Measurements from ENCODE around the gene MOGAT2. TPM values are rescaled to one million over a fixed set of nuclear protein-coding genes. Genes with fewer than 3 reads are reported as not detected.

Gene MOGAT2
- total RNA-seq, 1 experiment from 2014 or later: 0.12 TPM

DNA sequence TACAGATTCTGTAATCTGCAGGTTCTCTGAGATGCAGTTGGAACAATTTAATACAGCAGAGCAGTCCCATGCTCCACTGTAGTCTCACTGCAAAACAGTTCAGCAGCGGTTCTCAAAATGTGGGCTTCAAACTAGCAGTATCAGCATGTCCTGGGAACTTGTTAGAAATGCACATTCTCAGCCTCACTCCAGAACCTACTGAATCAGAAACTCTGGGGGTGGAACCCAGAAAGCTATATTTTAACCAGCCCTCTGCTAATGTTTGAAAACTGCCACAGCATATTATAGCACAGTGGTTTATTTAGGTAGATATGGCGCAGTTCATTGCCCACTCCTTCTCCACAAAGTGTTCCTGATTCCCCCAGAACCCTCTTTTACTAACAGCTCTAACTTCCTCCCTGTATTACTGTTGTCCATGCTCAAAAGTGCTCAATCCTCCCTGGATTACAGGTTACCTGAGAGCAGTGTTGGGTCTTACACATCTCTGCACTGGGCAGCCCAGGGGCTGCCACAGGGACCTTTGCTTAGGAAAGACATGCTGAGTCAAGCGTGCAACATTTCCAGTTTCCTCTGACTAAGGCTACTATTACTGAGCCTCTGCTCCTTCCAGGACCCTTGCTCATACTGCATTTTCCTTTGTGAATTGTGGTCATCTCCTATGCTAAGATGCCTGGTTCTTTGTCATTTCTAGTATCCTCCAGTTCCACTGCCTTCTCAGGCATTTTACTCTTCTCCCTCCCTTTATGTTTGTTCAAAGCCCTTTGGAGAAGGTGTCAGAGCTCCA lies 43.3 kb downstream of the MOGAT2 start:
- RAD21 ChIA-PET (ENCODE audit: low non-redundant PET in 1 of 2, low total read pairs in 2 of 2, uncharacterized antibody in 2 of 2, unreplicated experiment in 2 of 2): no interaction called here
- Histone ChIP-seq H3K4me2 (ENCODE audit: low read length) (no peak overlapping the region), H2AFZ (ENCODE audit: low read depth, low read length, poor library complexity, severe bottlenecking) (no peak overlapping the region), H3K9ac (ENCODE audit: low read length) (no peak overlapping the region), H3K27me3 (ENCODE audit: insufficient read depth, low read length) (no peaks in the 10 kb centered on the region), H4K20me1 (ENCODE audit: insufficient read depth) (no peaks in the 10 kb centered on the region), H3K36me3 (ENCODE audit: control insufficient read depth in 1 of 2, insufficient read depth in 2 of 2, low read length in 2 of 2) (no peaks in the 10 kb centered on the region), H3K27ac (ENCODE audit: low read depth, low read length) (no peak overlapping the region), H3K4me3 (replicated peaks in 1 of 2; ENCODE audit: low read depth in 1 of 2, low read length in 2 of 2) (no peak overlapping the region), H3K9me3 (ENCODE audit: control insufficient read depth in 1 of 2, insufficient read depth in 1 of 2, low read depth in 1 of 2, low read length in 2 of 2) (no peaks in the 10 kb centered on the region), H3K79me2 (ENCODE audit: insufficient read depth, low read length) (no peaks in the 10 kb centered on the region), H3K9me2 (ENCODE audit: insufficient read depth) (no peaks in the 10 kb centered on the region), H3K4me1 (ENCODE audit: control insufficient read depth in 1 of 2, insufficient read depth in 2 of 2, low read length in 2 of 2) (no peaks in the 10 kb centered on the region)
- intact Hi-C loops (cut with micrococcal nuclease): no loop called here
- DNase-seq (ENCODE audit: low read depth, low spot score) (no peak), ATAC-seq (no peak)
- POLR2A ChIA-PET: no interaction called here
- CTCF ChIA-PET: no interaction called here
- TF ChIP-seq ZFX (IDR thresholded peaks at IDR 0.05): no peak
- TF ChIP-seq, protein P1, sequence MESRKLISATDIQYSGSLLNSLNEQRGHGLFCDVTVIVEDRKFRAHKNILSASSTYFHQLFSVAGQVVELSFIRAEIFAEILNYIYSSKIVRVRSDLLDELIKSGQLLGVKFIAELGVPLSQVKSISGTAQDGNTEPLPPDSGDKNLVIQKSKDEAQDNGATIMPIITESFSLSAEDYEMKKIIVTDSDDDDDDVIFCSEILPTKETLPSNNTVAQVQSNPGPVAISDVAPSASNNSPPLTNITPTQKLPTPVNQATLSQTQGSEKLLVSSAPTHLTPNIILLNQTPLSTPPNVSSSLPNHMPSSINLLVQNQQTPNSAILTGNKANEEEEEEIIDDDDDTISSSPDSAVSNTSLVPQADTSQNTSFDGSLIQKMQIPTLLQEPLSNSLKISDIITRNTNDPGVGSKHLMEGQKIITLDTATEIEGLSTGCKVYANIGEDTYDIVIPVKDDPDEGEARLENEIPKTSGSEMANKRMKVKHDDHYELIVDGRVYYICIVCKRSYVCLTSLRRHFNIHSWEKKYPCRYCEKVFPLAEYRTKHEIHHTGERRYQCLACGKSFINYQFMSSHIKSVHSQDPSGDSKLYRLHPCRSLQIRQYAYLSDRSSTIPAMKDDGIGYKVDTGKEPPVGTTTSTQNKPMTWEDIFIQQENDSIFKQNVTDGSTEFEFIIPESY (IDR thresholded peaks at IDR 0.05; ENCODE audit: extremely low read depth, insufficient replicate concordance, low read length): no peak
- no TSS peak for BruUV-seq (replicated peaks)

DNA sequence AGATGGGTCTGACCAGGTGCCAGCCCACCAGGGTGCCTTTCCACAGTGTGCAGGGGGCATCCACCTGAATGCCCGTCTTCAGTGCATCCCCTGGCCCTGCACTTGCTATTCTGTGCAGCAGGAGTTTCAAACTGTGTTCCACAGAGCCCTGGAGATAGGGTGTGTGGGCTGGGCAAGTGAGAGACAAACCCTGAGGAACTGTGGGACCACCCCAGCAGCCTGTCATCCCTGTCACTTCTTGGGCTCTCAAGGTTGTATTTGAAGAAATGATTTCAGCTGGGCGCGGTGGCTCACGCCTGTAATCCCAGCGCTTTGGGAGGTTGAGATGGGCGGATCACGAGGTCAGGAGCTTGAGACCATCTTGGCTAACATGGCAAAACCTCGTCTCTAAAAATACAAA lies 44.5 kb downstream of the MOGAT2 start:
- DNase-seq (ENCODE audit: low read depth, low spot score) (no peak), ATAC-seq (no peak)
- Histone ChIP-seq H3K79me2 (ENCODE audit: insufficient read depth, low read length) (no peaks in the 10 kb centered on the region), H3K27me3 (ENCODE audit: insufficient read depth, low read length) (no peaks in the 10 kb centered on the region), H3K4me1 (ENCODE audit: control insufficient read depth in 1 of 2, insufficient read depth in 2 of 2, low read length in 2 of 2) (no peaks in the 10 kb centered on the region), H2AFZ (ENCODE audit: low read depth, low read length, poor library complexity, severe bottlenecking) (no peak overlapping the region), H3K9ac (ENCODE audit: low read length) (no peak overlapping the region), H3K27ac (ENCODE audit: low read depth, low read length) (no peak overlapping the region), H3K4me2 (ENCODE audit: low read length) (no peak overlapping the region), H3K9me3 (ENCODE audit: control insufficient read depth in 1 of 2, insufficient read depth in 1 of 2, low read depth in 1 of 2, low read length in 2 of 2) (no peaks in the 10 kb centered on the region), H3K4me3 (replicated peaks in 1 of 2; ENCODE audit: low read depth in 1 of 2, low read length in 2 of 2) (no peak overlapping the region), H3K36me3 (ENCODE audit: control insufficient read depth in 1 of 2, insufficient read depth in 2 of 2, low read length in 2 of 2) (no peaks in the 10 kb centered on the region), H3K9me2 (ENCODE audit: insufficient read depth) (no peaks in the 10 kb centered on the region), H4K20me1 (ENCODE audit: insufficient read depth) (no peaks in the 10 kb centered on the region)
- ChIA-PET CTCF (interaction anchor here (1.2 kb wide), 1 partner anchor 56 kb away, joined by 3 read pairs; no protein-coding TSS in a partner anchor), POLR2A (no interaction called here), RAD21 (ENCODE audit: low non-redundant PET in 1 of 2, low total read pairs in 2 of 2, uncharacterized antibody in 2 of 2, unreplicated experiment in 2 of 2) (no interaction called here)
- no TSS peak for BruUV-seq (replicated peaks)
- no peak for TF ChIP-seq ZFX (IDR thresholded peaks at IDR 0.05)
- TF ChIP-seq, protein P2, sequence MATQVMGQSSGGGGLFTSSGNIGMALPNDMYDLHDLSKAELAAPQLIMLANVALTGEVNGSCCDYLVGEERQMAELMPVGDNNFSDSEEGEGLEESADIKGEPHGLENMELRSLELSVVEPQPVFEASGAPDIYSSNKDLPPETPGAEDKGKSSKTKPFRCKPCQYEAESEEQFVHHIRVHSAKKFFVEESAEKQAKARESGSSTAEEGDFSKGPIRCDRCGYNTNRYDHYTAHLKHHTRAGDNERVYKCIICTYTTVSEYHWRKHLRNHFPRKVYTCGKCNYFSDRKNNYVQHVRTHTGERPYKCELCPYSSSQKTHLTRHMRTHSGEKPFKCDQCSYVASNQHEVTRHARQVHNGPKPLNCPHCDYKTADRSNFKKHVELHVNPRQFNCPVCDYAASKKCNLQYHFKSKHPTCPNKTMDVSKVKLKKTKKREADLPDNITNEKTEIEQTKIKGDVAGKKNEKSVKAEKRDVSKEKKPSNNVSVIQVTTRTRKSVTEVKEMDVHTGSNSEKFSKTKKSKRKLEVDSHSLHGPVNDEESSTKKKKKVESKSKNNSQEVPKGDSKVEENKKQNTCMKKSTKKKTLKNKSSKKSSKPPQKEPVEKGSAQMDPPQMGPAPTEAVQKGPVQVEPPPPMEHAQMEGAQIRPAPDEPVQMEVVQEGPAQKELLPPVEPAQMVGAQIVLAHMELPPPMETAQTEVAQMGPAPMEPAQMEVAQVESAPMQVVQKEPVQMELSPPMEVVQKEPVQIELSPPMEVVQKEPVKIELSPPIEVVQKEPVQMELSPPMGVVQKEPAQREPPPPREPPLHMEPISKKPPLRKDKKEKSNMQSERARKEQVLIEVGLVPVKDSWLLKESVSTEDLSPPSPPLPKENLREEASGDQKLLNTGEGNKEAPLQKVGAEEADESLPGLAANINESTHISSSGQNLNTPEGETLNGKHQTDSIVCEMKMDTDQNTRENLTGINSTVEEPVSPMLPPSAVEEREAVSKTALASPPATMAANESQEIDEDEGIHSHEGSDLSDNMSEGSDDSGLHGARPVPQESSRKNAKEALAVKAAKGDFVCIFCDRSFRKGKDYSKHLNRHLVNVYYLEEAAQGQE (IDR thresholded peaks at IDR 0.05; ENCODE audit: low read depth): no peak
- TF ChIP-seq, protein P3, sequence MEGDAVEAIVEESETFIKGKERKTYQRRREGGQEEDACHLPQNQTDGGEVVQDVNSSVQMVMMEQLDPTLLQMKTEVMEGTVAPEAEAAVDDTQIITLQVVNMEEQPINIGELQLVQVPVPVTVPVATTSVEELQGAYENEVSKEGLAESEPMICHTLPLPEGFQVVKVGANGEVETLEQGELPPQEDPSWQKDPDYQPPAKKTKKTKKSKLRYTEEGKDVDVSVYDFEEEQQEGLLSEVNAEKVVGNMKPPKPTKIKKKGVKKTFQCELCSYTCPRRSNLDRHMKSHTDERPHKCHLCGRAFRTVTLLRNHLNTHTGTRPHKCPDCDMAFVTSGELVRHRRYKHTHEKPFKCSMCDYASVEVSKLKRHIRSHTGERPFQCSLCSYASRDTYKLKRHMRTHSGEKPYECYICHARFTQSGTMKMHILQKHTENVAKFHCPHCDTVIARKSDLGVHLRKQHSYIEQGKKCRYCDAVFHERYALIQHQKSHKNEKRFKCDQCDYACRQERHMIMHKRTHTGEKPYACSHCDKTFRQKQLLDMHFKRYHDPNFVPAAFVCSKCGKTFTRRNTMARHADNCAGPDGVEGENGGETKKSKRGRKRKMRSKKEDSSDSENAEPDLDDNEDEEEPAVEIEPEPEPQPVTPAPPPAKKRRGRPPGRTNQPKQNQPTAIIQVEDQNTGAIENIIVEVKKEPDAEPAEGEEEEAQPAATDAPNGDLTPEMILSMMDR (IDR thresholded peaks at IDR 0.05 in 2 of 3, conservative IDR thresholded peaks at IDR 0.05 in 1 of 3; ENCODE audit: borderline replicate concordance in 1 of 3, insufficient read depth in 1 of 3, low read depth in 2 of 3, low read length in 2 of 3): no peak
- TF ChIP-seq TCF7L2 (IDR thresholded peaks at IDR 0.05; ENCODE audit: borderline replicate concordance, extremely low read depth, insufficient read depth, insufficient read length): no peak
- TF ChIP-seq POLR2A (IDR thresholded peaks at IDR 0.05; ENCODE audit: borderline replicate concordance, extremely low read depth, insufficient read depth, insufficient read length): no peak
- no peak for TF ChIP-seq SP1 (IDR thresholded peaks at IDR 0.05; ENCODE audit: low read depth)
- no peak for TF ChIP-seq FOSL1 (IDR thresholded peaks at IDR 0.05; ENCODE audit: low read depth)
- TF ChIP-seq SRF (IDR thresholded peaks at IDR 0.05; ENCODE audit: low read depth): no peak
- no peak for TF ChIP-seq ELF1 (IDR thresholded peaks at IDR 0.05; ENCODE audit: borderline replicate concordance, low read depth)
- intact Hi-C loops (cut with micrococcal nuclease): no loop called here
